Measurements from ENCODE around the gene ALDOC.

ALDOC gene

GRCh38 chr17:28533091-28533807 lies 43.4 kb downstream of the ALDOC start:
- FAIRE-seq: no peak

GRCh38 chr17:28532050-28532960 lies 44.4 kb downstream of the ALDOC start:
- FAIRE-seq: no peak
- DNase-seq (ENCODE audit: insufficient read length, low spot score): no peak

More at GRCh38 chr17:28533091-28533807, 43.4 kb downstream of the ALDOC start:
- DNase-seq (ENCODE audit: insufficient read length, low spot score): no peak

GRCh38 chr17:28530926-28531325 lies 45.8 kb downstream of the ALDOC start:
- FAIRE-seq: no peak

GRCh38 chr17:28530250-28530649 lies 46.4 kb downstream of the ALDOC start:
- FAIRE-seq (no peak), DNase-seq (ENCODE audit: insufficient read length, low spot score) (no peak)

More at GRCh38 chr17:28530926-28531325, 45.8 kb downstream of the ALDOC start:
- no peak for DNase-seq (ENCODE audit: insufficient read length, low spot score)

GRCh38 chr17:28529013-28529400 lies 47.7 kb downstream of the ALDOC start:
- no peak for FAIRE-seq
- DNase-seq (ENCODE audit: insufficient read length, low spot score): no peak

GRCh38 chr17:28528327-28529012 lies 48.2 kb downstream of the ALDOC start:
- DNase-seq (ENCODE audit: insufficient read length, low spot score): no peak
- no peak for FAIRE-seq

GRCh38 chr17:28527859-28528258 lies 48.8 kb downstream of the ALDOC start:
- DNase-seq (ENCODE audit: insufficient read length, low spot score) (no peak), FAIRE-seq (no peak)

GRCh38 chr17:28527181-28527681 lies 49.5 kb downstream of the ALDOC start:
- no peak for DNase-seq (ENCODE audit: insufficient read length, low spot score)
- no peak for FAIRE-seq

GRCh38 chr17:28526381-28526780 lies 50.3 kb downstream of the ALDOC start:
- DNase-seq (ENCODE audit: insufficient read length, low spot score) (no peak), FAIRE-seq (no peak)

GRCh38 chr17:28524476-28525424 lies 51.9 kb downstream of the ALDOC start:
- DNase-seq (ENCODE audit: insufficient read length, low spot score) (no peak), FAIRE-seq (no peak)

GRCh38 chr17:28523876-28524275 lies 52.8 kb downstream of the ALDOC start:
- DNase-seq (ENCODE audit: insufficient read length, low spot score): no peak
- no peak for FAIRE-seq

GRCh38 chr17:28523186-28523585 lies 53.5 kb downstream of the ALDOC start:
- FAIRE-seq (no peak), DNase-seq (ENCODE audit: insufficient read length, low spot score) (no peak)

Measured in GM19239 (cell line).